Measurements from ENCODE around the gene MPZL2. TPM values are rescaled to one million over a fixed set of nuclear protein-coding genes. Genes with fewer than 3 reads are reported as not detected.

MPZL2 gene
- total and polyA plus RNA-seq, 2 experiments from 2014 or later: 2.6 to 4.2 TPM

GRCh38 chr11:118216621-118217481, 47.2 kb downstream of the MPZL2 start (continued):
- TF ChIP-seq REST (IDR thresholded peaks at IDR 0.05; ENCODE audit: unreplicated experiment) (no peak), CTCF (conservative IDR thresholded peaks at IDR 0.05; ENCODE audit: low read depth in 2 of 2) (no peak)

- H3K27me3 ChIP-seq (ENCODE audit: insufficient read depth): no peaks in the 10 kb centered on the region
- H3K27ac Mint-ChIP-seq: no peak overlapping the region
- H3K27me3 Mint-ChIP-seq (ENCODE audit: insufficient read depth, low read depth, poor library complexity): peaks cover 9% of the 10 kb centered on the region
- TF ChIP-seq JUNB (IDR thresholded peaks at IDR 0.05; ENCODE audit: unreplicated experiment) (no peak), POLR2AphosphoS5 (IDR thresholded peaks at IDR 0.05; ENCODE audit: low read depth) (no peak), REST (IDR thresholded peaks at IDR 0.05; ENCODE audit: unreplicated experiment) (no peak), EZH2 (IDR thresholded peaks at IDR 0.05; ENCODE audit: low read depth, unreplicated experiment) (no peak), ZNF462 (CRISPR knock-in tag; IDR thresholded peaks at IDR 0.05) (no peak), STAT1 (IDR thresholded peaks at IDR 0.05; ENCODE audit: unreplicated experiment) (no peak), NANOG (IDR thresholded peaks at IDR 0.05; ENCODE audit: borderline replicate concordance) (no peak)
Observed at GRCh38 chr11:118215765-118216164, 48.3 kb downstream of the MPZL2 start.

More at GRCh38 chr11:118215765-118216164, 48.3 kb downstream of the MPZL2 start:
- H2AFZ ChIP-seq: no peak overlapping the region
- H3K36me3 ChIP-seq (ENCODE audit: insufficient read depth): no peaks in the 10 kb centered on the region
- H4K20me1 ChIP-seq (replicated peaks; ENCODE audit: insufficient read depth): no peaks in the 10 kb centered on the region
- peaks cover 38% of the 10 kb centered on the region for H3K4me1 ChIP-seq (ENCODE audit: insufficient read depth)
- no peak for DNase-seq (ENCODE audit: low spot score)
- H3K79me2 ChIP-seq (replicated peaks; ENCODE audit: insufficient read depth): no peaks in the 10 kb centered on the region
- no peak overlapping the region for H3K27ac ChIP-seq (ENCODE audit: low read depth)
- Mint-ChIP-seq H3K36me3 (ENCODE audit: low read depth) (no peaks in the 10 kb centered on the region), H3K4me3 (no peak overlapping the region), H3K4me1 (peaks cover 41% of the 10 kb centered on the region), H3K9me3 (no peaks in the 10 kb centered on the region)
- H3F3A ChIP-seq (replicated peaks; ENCODE audit: low read depth): no peaks in the 10 kb centered on the region
- peaks cover 4% of the 10 kb centered on the region; the same call in 1 of the 2 replicates for H3K9me2 ChIP-seq (ENCODE audit: insufficient read depth)
- H3K4me3 ChIP-seq: no peak overlapping the region
- H3K4me2 ChIP-seq: no peak overlapping the region
- no peak for ATAC-seq
